Thyroid gland (tissue), 4 donors: ENCODE results near the gene ASCC1. TPM values are rescaled to one million over a fixed set of nuclear protein-coding genes. Genes with fewer than 3 reads are reported as not detected.

ENCODE experiments used
- DNase-seq, 2 donors: peaks; one replicate each; pipeline ENCODE4 v3.0.0-alpha.2; 2019
- H3K27ac ChIP-seq, 3 donors: fragments of 200-600 bp; sonication (generic); 1 replicate in 2 of 3; 2 replicates in 1 of 3; pipeline ENCODE4 v1.5.1; 2016 to 2019; ENCODE audit warnings: mild to moderate bottlenecking in 1 of 3, moderate library complexity in 1 of 3
- H3K27me3 ChIP-seq: fragments of 200-600 bp; sonication (generic); one replicate; pipeline ENCODE4 v1.5.1; 2019
- H3K36me3 ChIP-seq, 2 donors: fragments of 200-600 bp; sonication (generic); one replicate each; pipeline ENCODE4 v1.5.1; 2016 to 2019
- H3K4me1 ChIP-seq, 2 donors: fragments of 200-600 bp; sonication (generic); one replicate each; pipeline ENCODE4 v1.5.1; 2017 to 2019
- H3K4me3 ChIP-seq, 3 donors: fragments of 200-600 bp; sonication (generic); replicated peaks in 1 of 3; 1 replicate in 2 of 3; 2 replicates in 1 of 3; pipeline ENCODE4 v1.5.1; 2016; ENCODE audit warnings: mild to moderate bottlenecking in 1 of 3
- H3K9me3 ChIP-seq: fragments of 200-600 bp; sonication (generic); one replicate; pipeline ENCODE4 v1.5.1; 2017
- CTCF ChIP-seq, 6 experiments: fragments of 200-600 bp in 3 of 6; fragments of 450-650 bp in 3 of 6; sonication (generic) in 3 of 6; IDR thresholded peaks; one replicate each; pipeline ENCODE4 v1.5.1; 2016 to 2019; ENCODE audit warnings: antibody characterized with exemption in 6 of 6, mild to moderate bottlenecking in 2 of 6, inconsistent platforms in 1 of 6, moderate library complexity in 1 of 6
- POLR2A ChIP-seq, 2 donors: fragments of 450-650 bp; IDR thresholded peaks; one replicate each; pipeline ENCODE4 v1.6.1; 2017; ENCODE audit warnings: antibody characterized with exemption in 2 of 2, mild to moderate bottlenecking in 2 of 2, moderate library complexity in 1 of 2
- WGBS, 2 donors: methylation state at CpG; one replicate each; pipeline ENCODE4 v1.1.5; 2017; 5-methylcytosine and 5-hydroxymethylcytosine counted together
- intact Hi-C: fragments of 100-400 bp; cut with DNase I; formaldehyde crosslinking; loops from one replicate; pipeline ENCODE4 v1.15.1; 2023
- total RNA-seq, 4 donors: library from RNA; depleted of rRNA; stranded (reverse); fragments of >200 nt; gene quantifications; one replicate each; pipeline ENCODE4 v1.2.3, GENCODE V29; 2016

ASCC1 gene
- total RNA-seq, 4 donors from 2014 or later: 26.7 to 30.3 (median 28.1) TPM

DNA sequence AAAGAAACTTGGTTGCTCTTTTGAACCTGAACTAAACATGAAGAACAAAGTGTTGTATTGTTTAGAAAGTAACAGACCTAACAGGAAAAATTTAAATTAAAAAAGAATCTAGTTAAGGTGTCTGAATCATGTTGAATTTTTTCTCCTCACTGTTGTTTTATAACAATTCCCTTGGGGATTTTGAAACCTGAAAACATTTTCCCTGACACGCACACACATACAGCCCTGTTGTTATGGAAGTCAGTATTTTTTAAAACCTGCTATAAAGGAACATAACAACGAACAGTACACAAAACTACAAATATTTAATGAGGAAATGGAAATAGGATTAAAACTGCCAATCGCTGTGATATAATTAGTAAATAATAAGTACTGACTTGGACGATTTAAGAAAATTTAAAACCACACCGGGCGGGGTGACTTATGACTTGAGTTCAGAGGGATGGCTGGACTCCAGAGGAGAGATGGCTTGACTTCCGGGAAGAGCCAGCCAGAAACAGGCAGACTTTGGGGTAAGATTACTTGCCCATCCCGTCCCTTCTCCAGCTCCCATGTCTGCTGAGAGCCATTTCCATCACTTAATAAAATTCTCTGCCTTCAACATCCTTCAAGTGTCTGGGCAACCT, 111.5 kb downstream of the ASCC1 start:
- WGBS, 2 donors: 82 to 88% methylated on average over 8 of the region's 8 CpGs
- no peaks in the 10 kb centered on the region for H3K27me3 ChIP-seq
- H3K9me3 ChIP-seq: no peaks in the 10 kb centered on the region
- intact Hi-C loops: no loop called here
- no peak overlapping the region for H3K4me3 ChIP-seq
- no peak overlapping the region for H3K27ac ChIP-seq
- DNase-seq: no peak
- peaks cover 23 to 27% of the 10 kb centered on the region in 2 donors for H3K4me1 ChIP-seq
- no peaks in the 10 kb centered on the region for H3K36me3 ChIP-seq
- TF ChIP-seq CTCF (IDR thresholded peaks at IDR 0.05) (no peak), POLR2A (IDR thresholded peaks at IDR 0.05) (no peak)

DNA sequence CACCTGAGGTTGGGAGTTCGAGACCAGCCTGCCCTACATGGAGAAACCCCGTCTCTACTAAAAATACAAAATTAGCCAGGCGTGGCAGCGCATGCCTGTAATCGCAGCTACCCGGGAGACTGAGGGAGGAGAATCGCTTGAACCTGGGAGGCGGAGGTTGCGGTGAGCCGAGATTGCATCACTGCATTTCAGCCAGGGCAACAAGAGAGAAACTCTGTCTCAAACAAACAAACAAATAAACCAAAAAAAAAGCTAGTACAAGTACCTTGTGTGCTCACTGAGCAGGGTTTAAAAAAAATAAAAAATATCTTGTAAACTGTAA, 116.5 kb downstream of the ASCC1 start:
- intact Hi-C loops: no loop called here
- no peak for DNase-seq
- no peak for TF ChIP-seq CTCF (IDR thresholded peaks at IDR 0.05)
- no peak for TF ChIP-seq POLR2A (IDR thresholded peaks at IDR 0.05)
- Histone ChIP-seq H3K27me3 (no peaks in the 10 kb centered on the region), H3K4me1 (no peaks in the 10 kb centered on the region), H3K27ac (no peak overlapping the region), H3K4me3 (no peak overlapping the region), H3K9me3 (no peaks in the 10 kb centered on the region), H3K36me3 (peaks cover 4 to 11% of the 10 kb centered on the region in 2 donors)
- 93 to 94% methylated on average over 10 of the region's 10 CpGs for WGBS, 2 donors

GRCh38 chr10:72098836-72099599, 117.1 kb downstream of the ASCC1 start:
- no peak for TF ChIP-seq POLR2A (IDR thresholded peaks at IDR 0.05)
- no peak for TF ChIP-seq CTCF (IDR thresholded peaks at IDR 0.05)
- intact Hi-C loops: no loop called here
- H3K27me3 ChIP-seq: no peaks in the 10 kb centered on the region
- no peaks in the 10 kb centered on the region for H3K9me3 ChIP-seq
- H3K36me3 ChIP-seq: peaks cover 4 to 11% of the 10 kb centered on the region in 2 donors
- no peaks in the 10 kb centered on the region for H3K4me1 ChIP-seq
- no peak overlapping the region for H3K27ac ChIP-seq
- no peak for DNase-seq
- H3K4me3 ChIP-seq: no peak overlapping the region
- whole genome bisulfite sequencing, 2 donors: 95 to 98% methylated on average over 6 of the region's 6 CpGs

DNA sequence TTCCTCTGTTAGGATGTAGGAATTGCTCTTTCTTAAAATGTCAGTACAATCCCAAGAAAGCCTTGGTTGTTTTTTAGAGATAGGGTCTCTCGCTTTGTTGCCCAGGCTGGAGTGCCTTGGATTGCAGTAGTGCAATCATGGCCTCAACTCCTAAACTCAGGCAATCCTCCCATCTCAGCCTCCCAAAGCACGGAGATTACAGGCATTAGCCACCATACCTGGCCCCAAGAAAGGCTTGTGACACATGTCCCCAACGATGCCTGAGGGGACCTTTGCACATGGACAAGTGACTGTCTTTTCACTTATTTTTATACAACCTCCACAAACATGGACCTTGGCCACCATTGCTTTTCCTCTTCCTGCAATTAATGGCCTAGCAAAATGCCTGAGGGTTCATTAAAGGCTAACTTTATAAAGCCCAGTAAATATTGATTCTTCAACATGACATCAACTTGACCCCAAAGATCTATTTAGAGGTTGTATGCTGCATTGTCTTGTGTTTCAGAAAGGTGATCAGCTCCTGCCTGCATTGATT, 117.7 kb downstream of the ASCC1 start:
- Histone ChIP-seq H3K27me3 (no peaks in the 10 kb centered on the region), H3K9me3 (no peaks in the 10 kb centered on the region), H3K4me1 (no peaks in the 10 kb centered on the region), H3K36me3 (peaks cover 4 to 11% of the 10 kb centered on the region in 2 donors), H3K4me3 (no peak overlapping the region), H3K27ac (no peak overlapping the region)
- intact Hi-C loops: no loop called here
- TF ChIP-seq POLR2A (IDR thresholded peaks at IDR 0.05) (no peak), CTCF (IDR thresholded peaks at IDR 0.05) (no peak)
- no peak for DNase-seq
- WGBS, 2 donors: 97 to 100% methylated on average over 3 of the region's 3 CpGs
